HEK293 (cell line): Measurements from ENCODE around the gene LYPD3.
A peak's percentile ranks its signal among the peaks of the same experiment; 100 is the strongest.
"Not testable (repeated sequence)": the region's sequence is repeated elsewhere in the genome, so short reads cannot be mapped to it uniquely, and the experiment has no call there.

ENCODE experiments used
- CTCF ChIA-PET: fragments of 350-600 bp; formaldehyde crosslinking; extraction: SDS; loops from one replicate; lab custom pipeline; 2021; ENCODE audit warnings: antibody characterized with exemption; lab: Yijun Ruan, JAX
- POLR2A ChIA-PET: fragments of 300-600 bp; formaldehyde crosslinking; extraction: SDS; loops from one replicate; lab custom pipeline; 2020; ENCODE audit warnings: antibody characterized with exemption, inconsistent platforms; lab: Yijun Ruan, JAX
- H3K27ac ChIP-seq: fragments of 200-500 bp; sonication (Bioruptor generic); 2 replicates; pipeline ENCODE4 v1.5.1; 2014; ENCODE audit warnings: low read depth, low read length, control low read depth, inconsistent platforms; ENCODE audit errors: extremely low read depth
- H3K36me3 ChIP-seq, 2 experiments: fragments of 200-500 bp in 1 of 2; sonication (Bioruptor generic) in 1 of 2; 1 replicate in 1 of 2; 2 replicates in 1 of 2; pipeline ENCODE4 v1.5.1; 2014 to 2017; ENCODE audit warnings: inconsistent platforms in 2 of 2, low read length in 2 of 2; ENCODE audit not compliant: control insufficient read depth in 2 of 2, insufficient read depth in 1 of 2
- H3K4me1 ChIP-seq: fragments of 200-500 bp; sonication (Bioruptor generic); 2 replicates; pipeline ENCODE4 v1.5.1; 2014; ENCODE audit warnings: mild to moderate bottlenecking, low read length, inconsistent platforms; ENCODE audit not compliant: control insufficient read depth, insufficient read depth
- H3K4me3 ChIP-seq: 2 replicates; pipeline ENCODE4 v1.5.1; 2011; ENCODE audit warnings: low read depth, mild to moderate bottlenecking, control low read depth, low read length, moderate library complexity
- H3K9me3 ChIP-seq: fragments of 200-500 bp; sonication (Bioruptor generic); 2 replicates; pipeline ENCODE4 v1.5.1; 2014; ENCODE audit warnings: low read depth, low read length, inconsistent platforms; ENCODE audit not compliant: control insufficient read depth, insufficient read depth
- KLF1 ChIP-seq: fragments of 450-650 bp; formaldehyde crosslinking; IDR thresholded peaks from 2 replicates; pipeline ENCODE4 v1.5.1; 2016; ENCODE audit warnings: missing biosample characterization, missing genetic modification characterization
- KLF7 ChIP-seq: fragments of 450-650 bp; formaldehyde crosslinking; IDR thresholded peaks from 2 replicates; pipeline ENCODE4 v1.5.1; 2016; ENCODE audit warnings: missing biosample characterization, missing genetic modification characterization, borderline replicate concordance
- KLF8 ChIP-seq: fragments of 450-650 bp; formaldehyde crosslinking; IDR thresholded peaks from 2 replicates; pipeline ENCODE4 v1.5.1; 2016; ENCODE audit warnings: missing biosample characterization, missing genetic modification characterization
- REPIN1 ChIP-seq: fragments of 450-650 bp; formaldehyde crosslinking; IDR thresholded peaks from 2 replicates; pipeline ENCODE4 v1.5.1; 2017; ENCODE audit warnings: missing biosample characterization, missing genetic modification characterization, low read depth
- WT1 ChIP-seq: fragments of 450-650 bp; formaldehyde crosslinking; IDR thresholded peaks from 2 replicates; pipeline ENCODE4 v1.5.1; 2016; ENCODE audit warnings: missing biosample characterization, missing genetic modification characterization
- ZNF132 ChIP-seq: fragments of 450-650 bp; formaldehyde crosslinking; IDR thresholded peaks from 2 replicates; pipeline ENCODE4 v1.5.1; 2017; ENCODE audit warnings: missing biosample characterization, missing genetic modification characterization, borderline replicate concordance
- ZNF223 ChIP-seq: fragments of 450-650 bp; formaldehyde crosslinking; IDR thresholded peaks from 2 replicates; pipeline ENCODE4 v1.5.1; 2016; ENCODE audit warnings: missing biosample characterization, missing genetic modification characterization
- ZNF292 ChIP-seq: fragments of 450-650 bp; formaldehyde crosslinking; IDR thresholded peaks from 2 replicates; pipeline ENCODE4 v1.5.1; 2016; ENCODE audit warnings: low read depth, missing biosample characterization, missing genetic modification characterization, borderline replicate concordance
- ZNF394 ChIP-seq: fragments of 450-650 bp; formaldehyde crosslinking; IDR thresholded peaks from 2 replicates; pipeline ENCODE4 v1.5.1; 2016; ENCODE audit warnings: missing biosample characterization, missing genetic modification characterization, mild to moderate bottlenecking, moderate library complexity, borderline replicate concordance
- ZNF510 ChIP-seq: fragments of 450-650 bp; formaldehyde crosslinking; IDR thresholded peaks from 2 replicates; pipeline ENCODE4 v1.5.1; 2018; ENCODE audit warnings: mild to moderate bottlenecking, missing genetic modification characterization, missing biosample characterization; ENCODE audit not compliant: insufficient replicate concordance
- ZNF555 ChIP-seq: fragments of 450-650 bp; formaldehyde crosslinking; conservative IDR thresholded peaks from 2 replicates; pipeline ENCODE4 v1.5.1; 2017; ENCODE audit warnings: missing biosample characterization, mild to moderate bottlenecking, missing genetic modification characterization, inconsistent platforms
- ZNF560 ChIP-seq: fragments of 450-650 bp; formaldehyde crosslinking; IDR thresholded peaks from 2 replicates; pipeline ENCODE4 v1.5.1; 2017; ENCODE audit warnings: missing biosample characterization, missing genetic modification characterization, borderline replicate concordance
- ZNF621 ChIP-seq: fragments of 450-650 bp; formaldehyde crosslinking; IDR thresholded peaks from 2 replicates; pipeline ENCODE4 v1.5.1; 2017; ENCODE audit warnings: missing biosample characterization, missing genetic modification characterization
- ZNF626 ChIP-seq: fragments of 450-650 bp; sonication (Bioruptor Pico); formaldehyde crosslinking; IDR thresholded peaks from 2 replicates; pipeline ENCODE4 v1.5.1; 2018; ENCODE audit warnings: missing biosample characterization, missing genetic modification characterization, inconsistent platforms
- ZNF658 ChIP-seq: fragments of 450-650 bp; formaldehyde crosslinking; IDR thresholded peaks from 2 replicates; pipeline ENCODE4; 2016; ENCODE audit warnings: missing biosample characterization, missing genetic modification characterization
- ZNF664 ChIP-seq: fragments of 450-650 bp; formaldehyde crosslinking; IDR thresholded peaks from 2 replicates; pipeline ENCODE4 v1.5.1; 2016; ENCODE audit warnings: missing biosample characterization, missing genetic modification characterization
- ZNF777 ChIP-seq: fragments of 450-650 bp; formaldehyde crosslinking; IDR thresholded peaks from 2 replicates; pipeline ENCODE4 v1.5.1; 2017; ENCODE audit warnings: missing biosample characterization, missing genetic modification characterization, borderline replicate concordance
- ZSCAN23 ChIP-seq: fragments of 450-650 bp; formaldehyde crosslinking; IDR thresholded peaks from 2 replicates; pipeline ENCODE4 v1.5.1; 2016; ENCODE audit warnings: missing biosample characterization, missing genetic modification characterization
- TF ChIP-seq, protein P1 (sequence below): fragments of 450-650 bp; formaldehyde crosslinking; IDR thresholded peaks from 2 replicates; pipeline ENCODE4 v1.5.1; 2016; ENCODE audit warnings: missing biosample characterization, missing genetic modification characterization
- TF ChIP-seq, protein P2 (sequence below): IDR thresholded peaks from 2 replicates; pipeline ENCODE4 v1.6.1; 2011; ENCODE audit warnings: mild to moderate bottlenecking, low read depth, low read length, borderline replicate concordance
- TF ChIP-seq, protein P3 (sequence below): fragments of 450-650 bp; formaldehyde crosslinking; IDR thresholded peaks from 2 replicates; pipeline ENCODE4 v1.5.1; 2016; ENCODE audit warnings: missing biosample characterization, missing genetic modification characterization

Gene LYPD3

DNA sequence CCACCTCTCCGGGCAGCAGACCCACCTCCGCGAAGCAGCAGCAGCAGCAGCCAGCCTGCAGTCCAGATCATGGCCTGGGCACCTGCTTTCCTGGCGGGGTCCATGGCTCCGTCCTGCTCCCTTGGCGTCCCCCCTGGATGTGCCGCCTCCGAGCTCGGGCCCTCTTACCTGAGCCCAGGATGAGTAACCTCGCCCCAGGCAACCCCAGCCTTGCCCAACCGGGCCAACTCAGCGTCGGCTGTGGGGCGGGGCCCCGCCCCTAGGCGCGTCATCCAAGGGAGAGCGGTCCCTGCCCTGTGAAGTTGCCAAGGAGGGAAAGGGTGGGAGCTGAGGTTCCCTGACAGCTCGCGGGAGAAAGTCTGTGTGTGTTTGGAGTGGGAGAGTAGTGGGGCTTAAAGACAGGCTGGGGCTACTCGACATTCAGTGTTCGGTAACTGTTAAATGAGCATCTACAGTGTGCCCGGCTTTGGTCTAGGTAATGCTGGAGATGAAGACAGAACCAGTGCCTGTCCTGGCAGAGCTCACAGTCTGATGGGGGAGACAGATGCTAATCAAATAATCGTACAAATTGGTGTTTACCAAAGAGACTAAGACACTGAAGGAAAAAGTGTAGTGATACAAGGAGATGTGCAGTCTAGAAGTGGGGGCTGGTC lies at the start of gene LYPD3:
Gene LYPD3, minus strand, starts transcription at position 141 of the 653 bp plus-strand sequence. Its CDS starts 37 bp downstream, at position 104.
- TF ChIP-seq, protein P1, sequence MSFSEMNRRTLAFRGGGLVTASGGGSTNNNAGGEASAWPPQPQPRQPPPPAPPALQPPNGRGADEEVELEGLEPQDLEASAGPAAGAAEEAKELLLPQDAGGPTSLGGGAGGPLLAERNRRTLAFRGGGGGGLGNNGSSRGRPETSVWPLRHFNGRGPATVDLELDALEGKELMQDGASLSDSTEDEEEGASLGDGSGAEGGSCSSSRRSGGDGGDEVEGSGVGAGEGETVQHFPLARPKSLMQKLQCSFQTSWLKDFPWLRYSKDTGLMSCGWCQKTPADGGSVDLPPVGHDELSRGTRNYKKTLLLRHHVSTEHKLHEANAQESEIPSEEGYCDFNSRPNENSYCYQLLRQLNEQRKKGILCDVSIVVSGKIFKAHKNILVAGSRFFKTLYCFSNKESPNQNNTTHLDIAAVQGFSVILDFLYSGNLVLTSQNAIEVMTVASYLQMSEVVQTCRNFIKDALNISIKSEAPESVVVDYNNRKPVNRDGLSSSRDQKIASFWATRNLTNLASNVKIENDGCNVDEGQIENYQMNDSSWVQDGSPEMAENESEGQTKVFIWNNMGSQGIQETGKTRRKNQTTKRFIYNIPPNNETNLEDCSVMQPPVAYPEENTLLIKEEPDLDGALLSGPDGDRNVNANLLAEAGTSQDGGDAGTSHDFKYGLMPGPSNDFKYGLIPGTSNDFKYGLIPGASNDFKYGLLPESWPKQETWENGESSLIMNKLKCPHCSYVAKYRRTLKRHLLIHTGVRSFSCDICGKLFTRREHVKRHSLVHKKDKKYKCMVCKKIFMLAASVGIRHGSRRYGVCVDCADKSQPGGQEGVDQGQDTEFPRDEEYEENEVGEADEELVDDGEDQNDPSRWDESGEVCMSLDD (tag by site-specific recombination), result no peak
- TF ChIP-seq KLF8 (0 out of 2 replicates have a peak, but pooled peaks have one; percentile 56), ZNF621 (tag by site-specific recombination) (no peak), ZNF132 (tag by site-specific recombination) (no peak), KLF1 (tag by site-specific recombination) (peak; percentile 81), ZNF777 (no peak), ZNF626 (tag by site-specific recombination) (no peak), REPIN1 (tag by site-specific recombination) (no peak), ZNF394 (tag by site-specific recombination) (no peak), ZNF658 (tag by site-specific recombination) (0 out of 2 replicates have a peak, but pooled peaks have one; percentile 3), ZSCAN23 (tag by site-specific recombination) (no peak), ZNF292 (tag by site-specific recombination) (no peak), WT1 (tag by site-specific recombination) (no peak), ZNF555 (tag by site-specific recombination) (no peak), KLF7 (tag by site-specific recombination) (no peak), ZNF664 (tag by site-specific recombination) (peak; percentile 99), ZNF560 (tag by site-specific recombination) (no peak), ZNF510 (tag by site-specific recombination) (no peak), ZNF223 (no peak)
- TF ChIP-seq, protein P2, sequence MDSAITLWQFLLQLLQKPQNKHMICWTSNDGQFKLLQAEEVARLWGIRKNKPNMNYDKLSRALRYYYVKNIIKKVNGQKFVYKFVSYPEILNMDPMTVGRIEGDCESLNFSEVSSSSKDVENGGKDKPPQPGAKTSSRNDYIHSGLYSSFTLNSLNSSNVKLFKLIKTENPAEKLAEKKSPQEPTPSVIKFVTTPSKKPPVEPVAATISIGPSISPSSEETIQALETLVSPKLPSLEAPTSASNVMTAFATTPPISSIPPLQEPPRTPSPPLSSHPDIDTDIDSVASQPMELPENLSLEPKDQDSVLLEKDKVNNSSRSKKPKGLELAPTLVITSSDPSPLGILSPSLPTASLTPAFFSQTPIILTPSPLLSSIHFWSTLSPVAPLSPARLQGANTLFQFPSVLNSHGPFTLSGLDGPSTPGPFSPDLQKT, result no peak
- TF ChIP-seq, protein P3, sequence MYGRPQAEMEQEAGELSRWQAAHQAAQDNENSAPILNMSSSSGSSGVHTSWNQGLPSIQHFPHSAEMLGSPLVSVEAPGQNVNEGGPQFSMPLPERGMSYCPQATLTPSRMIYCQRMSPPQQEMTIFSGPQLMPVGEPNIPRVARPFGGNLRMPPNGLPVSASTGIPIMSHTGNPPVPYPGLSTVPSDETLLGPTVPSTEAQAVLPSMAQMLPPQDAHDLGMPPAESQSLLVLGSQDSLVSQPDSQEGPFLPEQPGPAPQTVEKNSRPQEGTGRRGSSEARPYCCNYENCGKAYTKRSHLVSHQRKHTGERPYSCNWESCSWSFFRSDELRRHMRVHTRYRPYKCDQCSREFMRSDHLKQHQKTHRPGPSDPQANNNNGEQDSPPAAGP (tag by site-specific recombination), result no peak
- H3K27ac ChIP-seq, result no peak within 1 kb of the TSS
- ChIA-PET POLR2A (interaction anchor here (1.0 kb wide), 1 partner anchor 9 kb away, joined by 6 read pairs; no protein-coding TSS in a partner anchor), CTCF (interaction anchor here (0.6 to 12.2 kb wide), 6 partner anchors 11 to 89 kb away, joined by 3 to 180 read pairs (median 5); no protein-coding TSS in a partner anchor)
- H3K4me1 ChIP-seq, result peaks cover 13% of the 10 kb centered on the region; the same call in 1 of the 2 replicates
- H3K4me3 ChIP-seq, result no peak within 1 kb of the TSS
- no peaks in the 10 kb centered on the region for H3K9me3 ChIP-seq
- no peaks in the 10 kb centered on the region for H3K36me3 ChIP-seq

DNA sequence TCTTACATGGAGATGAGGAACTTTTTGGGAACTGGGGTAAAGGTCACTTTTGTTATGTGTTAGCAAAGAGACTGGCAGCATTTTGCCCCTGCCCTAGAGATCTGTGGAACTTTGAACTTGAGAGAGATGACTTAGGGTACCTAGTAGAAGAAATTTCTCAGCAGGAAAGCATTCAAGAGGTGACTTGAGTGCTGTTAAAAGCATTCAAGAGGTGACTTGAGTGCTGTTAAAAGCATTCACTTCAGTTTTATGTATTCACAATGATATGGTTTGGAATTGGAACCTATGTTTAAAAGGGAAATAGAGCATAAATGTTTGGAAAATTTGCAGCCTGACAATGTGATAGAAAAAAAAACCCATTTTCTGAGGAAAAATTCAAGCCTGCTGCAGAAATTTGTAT lies 47.0 kb upstream of the LYPD3 start:
- H3K27ac ChIP-seq, POLR2A ChIA-PET, H3K9me3 ChIP-seq, H3K4me3 ChIP-seq, H3K4me1 ChIP-seq: not testable (repeated sequence)
- CTCF ChIA-PET, result interaction anchor here (2.1 kb wide), 1 partner anchor 65 kb away, joined by 18 read pairs; no protein-coding TSS in a partner anchor
- H3K36me3 ChIP-seq, result peaks cover 13 to 26% of the 10 kb centered on the region in 2 experiments
